Upper lobe of left lung (tissue), 6 donors: ENCODE data around the gene ZNF722. TPM values are rescaled to one million over a fixed set of nuclear protein-coding genes. Genes with fewer than 3 reads are reported as not detected.
A peak's percentile ranks its signal among the peaks of the same experiment; 100 is the strongest.
"Not testable (repeated sequence)": the region's sequence is repeated elsewhere in the genome, so short reads cannot be mapped to it uniquely, and the experiment has no call there.

Experiments used
- ATAC-seq, 2 donors: fragments of 200-7000 bp; cut with Tn5 transposase; one replicate each; pipeline ENCODE4 v1.9.1; 2022; ENCODE audit warnings: mild to moderate bottlenecking in 2 of 2, moderate library complexity in 2 of 2; ENCODE audit not compliant: low FRiP score in 2 of 2
- DNase-seq, 2 donors: peaks; one replicate each; pipeline ENCODE4 v3.0.0-alpha.2; 2019 to 2020
- H3K27ac ChIP-seq, 4 donors: fragments of 200-600 bp; sonication (generic); one replicate each; pipeline ENCODE4 v1.5.1; 2016 to 2019
- H3K27me3 ChIP-seq, 4 donors: fragments of 200-600 bp; sonication (generic); one replicate each; pipeline ENCODE4 v1.5.1; 2017 to 2019
- H3K36me3 ChIP-seq, 4 donors: fragments of 200-600 bp; sonication (generic); one replicate each; pipeline ENCODE4 v1.5.1; 2016 to 2019
- H3K4me1 ChIP-seq, 4 donors: fragments of 200-600 bp; sonication (generic); one replicate each; pipeline ENCODE4 v1.5.1; 2018 to 2019
- H3K4me3 ChIP-seq, 4 donors: fragments of 200-600 bp; sonication (generic); one replicate each; pipeline ENCODE4 v1.5.1; 2017 to 2019; ENCODE audit warnings: mild to moderate bottlenecking in 2 of 4, moderate library complexity in 1 of 4
- H3K9me3 ChIP-seq, 4 donors: fragments of 200-600 bp; sonication (generic); one replicate each; pipeline ENCODE4 v1.5.1; 2018 to 2019
- EP300 ChIP-seq, 4 donors: sonication (generic); formaldehyde crosslinking; IDR thresholded peaks; one replicate each; pipeline ENCODE4 v1.5.1; 2017; ENCODE audit warnings: antibody characterized with exemption in 4 of 4, control low read depth in 2 of 4
- POLR2A ChIP-seq, 4 donors: fragments of 450-650 bp; IDR thresholded peaks; one replicate each; pipeline ENCODE4 v1.5.1; 2016 to 2017; ENCODE audit warnings: antibody characterized with exemption in 4 of 4, mild to moderate bottlenecking in 2 of 4
- POLR2AphosphoS5 ChIP-seq, 2 donors: sonication (generic); formaldehyde crosslinking; IDR thresholded peaks; one replicate each; pipeline ENCODE4 v1.5.1; 2017; ENCODE audit warnings: antibody characterized with exemption in 2 of 2
- WGBS, 2 donors: methylation state at CpG; one replicate each; pipeline ENCODE4 v1.1.5; 2017 to 2018; 5-methylcytosine and 5-hydroxymethylcytosine counted together
- total RNA-seq, 6 donors: library from RNA; depleted of rRNA in 4 of 6; stranded (reverse); fragments of >200 nt in 4 of 6; gene quantifications; one replicate each; pipeline versions ENCODE4 v1.1.0 to v1.2.1, GENCODE V29; 2016 to 2021
- TF ChIP-seq, protein P1 (sequence below), 6 experiments: fragments of 450-650 bp in 4 of 6; fragments of 200-600 bp in 2 of 6; sonication (generic) in 2 of 6; IDR thresholded peaks; one replicate each; pipeline ENCODE4 v1.5.1; 2016 to 2019; ENCODE audit warnings: antibody characterized with exemption in 6 of 6
- donor health status: DM: no; HTN: no; CAD: no; lungs with moderate emphysema.
- donor health status: DM: no; HTN: yes; CAD: no; lungs with severe emphysema.

Gene ZNF722
- not detected for total RNA-seq

DNA sequence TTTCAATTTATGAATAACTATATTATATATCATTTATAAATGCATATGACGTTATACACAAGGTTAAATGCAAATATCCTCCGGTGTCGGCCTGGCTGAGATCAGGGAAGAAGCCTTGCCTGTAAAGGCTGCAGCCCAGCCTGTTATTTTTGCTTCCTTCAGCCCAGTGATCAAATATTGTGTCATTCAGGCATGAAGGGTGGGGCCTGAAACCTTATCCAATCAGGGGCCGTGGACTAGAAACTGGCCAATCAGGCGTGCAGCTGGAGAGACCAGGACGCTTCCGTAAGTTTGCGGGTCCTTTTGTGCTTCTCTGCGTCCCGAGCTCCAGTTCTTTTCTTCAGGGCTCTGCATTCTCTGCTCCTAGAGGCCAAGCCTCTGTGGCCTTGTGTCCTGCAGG is at the start of gene ZNF722:
TSS of gene ZNF722 (plus strand) at position 301 of the 400 bp plus-strand sequence. CDS start 113 bp downstream, outside the sequence.
- H3K36me3 ChIP-seq = no peaks in the 10 kb centered on the region
- no peaks in the 10 kb centered on the region for H3K27me3 ChIP-seq
- 87 to 92% methylated on average over 10 of the region's 10 CpGs for WGBS, 2 donors
- H3K4me3 ChIP-seq = no peak within 1 kb of the TSS
- no peak for DNase-seq
- no peaks in the 10 kb centered on the region for H3K4me1 ChIP-seq
- no peak within 1 kb of the TSS for H3K27ac ChIP-seq
- no peak for ATAC-seq
- TF ChIP-seq POLR2A (IDR thresholded peaks at IDR 0.05) = no peak
- peaks cover 0 to 51% (median 17%) of the 10 kb centered on the region in 4 donors for H3K9me3 ChIP-seq

GRCh38 chr7:63953181-63953580 is 45.5 kb upstream of the ZNF722 start:
- H3K9me3 ChIP-seq = peaks cover 0 to 13% (median 6%) of the 10 kb centered on the region in 4 donors
- TF ChIP-seq EP300 (IDR thresholded peaks at IDR 0.05) (no peak), POLR2AphosphoS5 (IDR thresholded peaks at IDR 0.05) (no peak), POLR2A (IDR thresholded peaks at IDR 0.05) (no peak)
- TF ChIP-seq, protein P1, sequence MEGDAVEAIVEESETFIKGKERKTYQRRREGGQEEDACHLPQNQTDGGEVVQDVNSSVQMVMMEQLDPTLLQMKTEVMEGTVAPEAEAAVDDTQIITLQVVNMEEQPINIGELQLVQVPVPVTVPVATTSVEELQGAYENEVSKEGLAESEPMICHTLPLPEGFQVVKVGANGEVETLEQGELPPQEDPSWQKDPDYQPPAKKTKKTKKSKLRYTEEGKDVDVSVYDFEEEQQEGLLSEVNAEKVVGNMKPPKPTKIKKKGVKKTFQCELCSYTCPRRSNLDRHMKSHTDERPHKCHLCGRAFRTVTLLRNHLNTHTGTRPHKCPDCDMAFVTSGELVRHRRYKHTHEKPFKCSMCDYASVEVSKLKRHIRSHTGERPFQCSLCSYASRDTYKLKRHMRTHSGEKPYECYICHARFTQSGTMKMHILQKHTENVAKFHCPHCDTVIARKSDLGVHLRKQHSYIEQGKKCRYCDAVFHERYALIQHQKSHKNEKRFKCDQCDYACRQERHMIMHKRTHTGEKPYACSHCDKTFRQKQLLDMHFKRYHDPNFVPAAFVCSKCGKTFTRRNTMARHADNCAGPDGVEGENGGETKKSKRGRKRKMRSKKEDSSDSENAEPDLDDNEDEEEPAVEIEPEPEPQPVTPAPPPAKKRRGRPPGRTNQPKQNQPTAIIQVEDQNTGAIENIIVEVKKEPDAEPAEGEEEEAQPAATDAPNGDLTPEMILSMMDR (IDR thresholded peaks at IDR 0.05) = no peak

GRCh38 chr7:63968629-63969028 is 30.0 kb upstream of the ZNF722 start:
- TF ChIP-seq EP300 (IDR thresholded peaks at IDR 0.05) (no peak), POLR2AphosphoS5 (IDR thresholded peaks at IDR 0.05) (no peak), POLR2A (IDR thresholded peaks at IDR 0.05) (no peak)
- TF ChIP-seq, protein P1 (IDR thresholded peaks at IDR 0.05) = no peak
- Histone ChIP-seq H3K36me3 (no peaks in the 10 kb centered on the region), H3K27ac (no peak overlapping the region), H3K4me3 (no peak overlapping the region), H3K27me3 (no peaks in the 10 kb centered on the region), H3K9me3 (peaks cover 0 to 10% (median 5%) of the 10 kb centered on the region in 4 donors), H3K4me1 (no peaks in the 10 kb centered on the region)
- DNase-seq = no peak
- no peak for ATAC-seq

More at GRCh38 chr7:63953181-63953580, 45.5 kb upstream of the ZNF722 start:
- H3K36me3 ChIP-seq = no peaks in the 10 kb centered on the region
- H3K27me3 ChIP-seq = no peaks in the 10 kb centered on the region
- WGBS, 2 donors = 58 to 100% methylated on average over 1 to 2 of the region's 2 CpGs
- ATAC-seq = no peak
- no peak overlapping the region for H3K4me3 ChIP-seq
- H3K4me1 ChIP-seq = no peaks in the 10 kb centered on the region
- H3K27ac ChIP-seq = no peak overlapping the region
- no peak for DNase-seq

DNA sequence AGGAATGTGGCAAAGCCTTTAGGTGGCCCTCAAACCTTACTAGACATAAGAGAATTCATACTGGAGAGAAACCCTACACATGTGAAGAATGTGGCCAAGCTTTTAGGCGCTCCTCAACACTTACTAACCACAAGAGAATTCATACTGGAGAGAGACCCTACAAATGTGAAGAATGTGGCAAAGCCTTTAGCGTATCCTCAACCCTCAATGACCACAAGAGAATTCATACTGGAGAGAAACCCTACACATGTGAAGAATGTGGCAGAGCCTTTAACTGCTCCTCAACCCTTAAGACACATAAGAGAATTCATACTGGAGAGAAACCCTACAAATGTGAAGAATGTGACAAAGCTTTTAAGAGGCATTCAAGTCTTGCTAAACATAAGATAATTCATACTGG is 16.8 kb downstream of the ZNF722 start:
- H3K9me3 ChIP-seq = peaks cover 22 to 65% (median 46%) of the 10 kb centered on the region in 4 donors
- H3K27me3 ChIP-seq, H3K36me3 ChIP-seq, H3K27ac ChIP-seq, ATAC-seq, H3K4me1 ChIP-seq, DNase-seq, H3K4me3 ChIP-seq: not testable (repeated sequence)
- 54 to 78% methylated on average over 2 of the region's 2 CpGs for WGBS, 2 donors

- Histone ChIP-seq H3K27me3 (no peaks in the 10 kb centered on the region), H3K4me3 (no peak overlapping the region), H3K9me3 (peaks cover 12 to 83% (median 47%) of the 10 kb centered on the region in 4 donors), H3K27ac (no peak overlapping the region), H3K36me3 (no peaks in the 10 kb centered on the region), H3K4me1 (no peaks in the 10 kb centered on the region)
- WGBS, 2 donors = 86 to 89% methylated on average over 3 of the region's 3 CpGs
- ATAC-seq (no peak), DNase-seq (no peak)
- TF ChIP-seq POLR2AphosphoS5 (IDR thresholded peaks at IDR 0.05) (no peak), POLR2A (IDR thresholded peaks at IDR 0.05) (no peak), EP300 (IDR thresholded peaks at IDR 0.05) (no peak)
- TF ChIP-seq, protein P1 (IDR thresholded peaks at IDR 0.05) = no peak
These were observed 36.7 kb downstream of the ZNF722 start for GRCh38 chr7:64035388-64035787.

GRCh38 chr7:64037095-64037494 is 38.4 kb downstream of the ZNF722 start:
- Histone ChIP-seq H3K4me1 (no peaks in the 10 kb centered on the region), H3K27ac (no peak overlapping the region), H3K36me3 (no peaks in the 10 kb centered on the region), H3K27me3 (no peaks in the 10 kb centered on the region), H3K4me3 (no peak overlapping the region), H3K9me3 (peaks cover 12 to 75% (median 41%) of the 10 kb centered on the region in 4 donors)
- WGBS, 2 donors = 25 to 37% methylated on average over 9 to 20 of the region's 21 CpGs
- DNase-seq (peak in 1 of 2 donors; percentile 60), ATAC-seq (peak in 1 of 2 donors; percentile 12)
- TF ChIP-seq EP300 (IDR thresholded peaks at IDR 0.05) (no peak), POLR2A (IDR thresholded peaks at IDR 0.05) (no peak), POLR2AphosphoS5 (IDR thresholded peaks at IDR 0.05) (no peak)
- TF ChIP-seq, protein P1 (IDR thresholded peaks at IDR 0.05) = no peak
